Effector memory CD8-positive, alpha-beta T cell (primary cell): Measurements from ENCODE around the gene HNRNPF.

Experiments used
- ATAC-seq: fragments of 150-1000 bp; cut with Tn5 transposase; replicated peaks from 2 replicates; pipeline ENCODE4 v1.10.0; 2021; ENCODE audit warnings: mild to moderate bottlenecking, moderate library complexity
- DNase-seq, 3 experiments: peaks; one replicate each; pipeline ENCODE4 v3.0.0; 2021
- H3K27ac Mint-ChIP-seq, 2 donors: one replicate each; pipeline ENCODE4 v1.8.0; 2022; ENCODE audit warnings: mild to moderate bottlenecking in 2 of 2, mixed read lengths in 2 of 2, moderate library complexity in 2 of 2
- H3K27me3 Mint-ChIP-seq, 2 donors: one replicate each; pipeline ENCODE4 v1.8.0; 2022; ENCODE audit warnings: mixed read lengths in 2 of 2
- H3K36me3 Mint-ChIP-seq: one replicate; pipeline ENCODE4 v1.8.0; 2022; ENCODE audit warnings: mild to moderate bottlenecking, moderate library complexity, mixed read lengths; ENCODE audit not compliant: insufficient read depth
- H3K4me1 Mint-ChIP-seq, 2 donors: one replicate each; pipeline ENCODE4 v1.8.0; 2022; ENCODE audit warnings: low read depth in 2 of 2, mixed read lengths in 2 of 2
- H3K4me3 Mint-ChIP-seq, 2 donors: one replicate each; pipeline ENCODE4 v1.8.0; 2022; ENCODE audit warnings: mild to moderate bottlenecking in 2 of 2, mixed read lengths in 2 of 2, moderate library complexity in 2 of 2
- H3K9me3 Mint-ChIP-seq, 2 donors: one replicate each; pipeline ENCODE4 v1.8.0; 2022; ENCODE audit warnings: mixed read lengths in 2 of 2

The HNRNPF gene

DNA sequence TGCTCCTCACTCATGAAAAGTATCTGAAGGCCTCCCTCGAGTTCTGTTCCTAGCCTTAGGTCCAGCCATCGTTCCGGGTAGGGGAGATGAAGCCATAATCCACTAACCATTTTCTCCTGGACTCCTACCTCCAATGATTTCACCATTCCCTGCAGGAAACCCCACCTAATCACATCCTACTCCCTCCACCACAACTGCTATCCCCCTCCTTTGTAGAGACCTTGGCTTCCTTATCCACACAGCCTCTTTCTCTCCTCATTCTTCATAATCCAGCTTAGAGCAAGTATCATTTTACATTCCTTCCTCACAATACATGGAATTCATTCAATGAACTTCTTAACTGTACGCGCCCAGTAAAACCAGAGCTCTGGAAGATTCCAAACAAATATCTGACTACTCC lies 18.7 kb downstream of the HNRNPF start:
- H3K4me1 Mint-ChIP-seq = peaks cover 61 to 77% of the 10 kb centered on the region in 2 donors
- no peak for DNase-seq
- no peak for ATAC-seq
- no peaks in the 10 kb centered on the region for H3K27me3 Mint-ChIP-seq
- no peaks in the 10 kb centered on the region for H3K9me3 Mint-ChIP-seq
- H3K36me3 Mint-ChIP-seq = peaks cover 99% of the 10 kb centered on the region
- peak overlapping the region; percentile 35 to 87 for H3K27ac Mint-ChIP-seq
- H3K4me3 Mint-ChIP-seq = no peak overlapping the region

DNA sequence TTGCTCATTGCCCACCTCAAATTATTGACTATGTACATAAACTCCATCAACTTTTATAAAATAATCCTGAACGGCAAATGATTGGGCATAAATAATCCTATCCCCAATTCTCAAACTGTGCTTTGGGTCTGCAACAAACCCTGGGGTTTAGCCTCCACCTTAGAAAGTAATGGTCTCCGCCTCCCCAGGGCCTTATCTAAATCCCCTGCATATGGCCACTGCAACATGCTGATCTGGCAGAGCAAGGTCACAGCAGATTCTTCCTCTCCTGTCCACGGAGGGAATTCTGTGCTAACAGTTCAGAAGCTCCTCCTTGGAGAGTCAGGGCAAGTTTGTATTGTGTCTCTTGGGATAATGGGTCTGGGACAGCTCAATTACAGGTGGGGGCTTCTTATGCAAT lies 19.1 kb downstream of the HNRNPF start:
- no peak for ATAC-seq
- Mint-ChIP-seq H3K4me1 (peaks cover 58 to 73% of the 10 kb centered on the region in 2 donors), H3K27ac (peak overlapping the region; percentile 35 to 87), H3K36me3 (peaks cover 95% of the 10 kb centered on the region), H3K9me3 (no peaks in the 10 kb centered on the region), H3K27me3 (no peaks in the 10 kb centered on the region), H3K4me3 (no peak overlapping the region)
- DNase-seq = no peak

DNA sequence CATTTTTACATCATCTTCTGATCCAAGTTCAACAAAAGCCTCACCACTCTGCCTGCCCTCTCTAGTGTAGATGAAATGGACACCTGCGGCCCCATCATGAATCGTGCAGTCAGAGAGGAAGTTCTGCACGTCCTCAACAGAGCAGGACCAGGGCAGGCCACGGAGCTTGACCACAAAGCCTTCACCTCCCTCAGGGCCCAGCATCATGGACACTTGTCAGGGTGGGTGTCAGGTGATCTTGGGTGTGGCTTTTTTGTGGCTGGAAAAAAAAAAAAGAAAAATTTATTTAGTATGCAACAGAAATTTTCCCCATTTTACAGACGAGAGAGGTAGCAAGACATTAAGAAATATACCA lies 21.3 kb downstream of the HNRNPF start:
- Mint-ChIP-seq H3K36me3 (peaks cover 79% of the 10 kb centered on the region), H3K9me3 (no peaks in the 10 kb centered on the region), H3K4me1 (peaks cover 48 to 60% of the 10 kb centered on the region in 2 donors), H3K27ac (peak overlapping the region; percentile 87 to 90), H3K4me3 (peak overlapping the region in 1 of 2 donors; percentile 44), H3K27me3 (no peaks in the 10 kb centered on the region)
- DNase-seq (no peak), ATAC-seq (no peak)

DNA sequence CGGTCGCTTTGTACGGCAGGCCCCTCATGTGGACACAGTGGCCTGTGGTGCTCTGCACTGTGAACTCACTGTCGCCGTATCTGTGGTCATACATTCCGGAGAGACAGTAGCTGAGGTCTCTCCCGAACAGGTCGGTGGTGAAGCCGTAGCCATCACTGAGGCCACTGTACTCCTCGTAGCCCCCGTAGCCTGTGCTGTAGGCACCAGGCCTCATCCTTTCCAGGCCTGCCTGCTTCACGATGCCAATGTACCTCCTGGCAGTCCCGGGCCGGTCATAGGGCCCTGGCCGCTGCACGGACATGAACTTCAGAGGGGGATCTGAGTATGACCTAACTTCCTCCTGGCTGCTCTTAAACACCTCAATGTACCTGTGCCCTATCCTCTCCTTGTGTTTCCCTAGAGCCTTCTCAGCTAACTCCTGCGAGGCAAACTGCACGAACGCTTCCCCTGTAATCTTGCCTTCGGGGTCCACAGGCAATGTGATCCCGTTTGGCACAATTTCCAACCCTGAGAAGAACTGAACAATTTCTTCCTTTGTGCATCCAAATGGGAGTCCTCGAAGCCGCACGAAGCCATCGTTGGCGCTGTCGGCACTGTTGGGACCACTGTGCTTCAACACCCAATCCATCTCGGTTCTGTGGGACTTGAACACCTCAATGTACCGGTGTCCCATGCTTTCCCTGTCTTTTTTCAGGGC lies 21.9 kb downstream of the HNRNPF start:
- Mint-ChIP-seq H3K4me1 (peaks cover 44 to 54% of the 10 kb centered on the region in 2 donors), H3K27me3 (no peaks in the 10 kb centered on the region), H3K9me3 (no peaks in the 10 kb centered on the region), H3K36me3 (peaks cover 75% of the 10 kb centered on the region), H3K27ac (peak overlapping the region; percentile 87 to 90), H3K4me3 (no peak overlapping the region)
- ATAC-seq (no peak), DNase-seq (no peak)

DNA sequence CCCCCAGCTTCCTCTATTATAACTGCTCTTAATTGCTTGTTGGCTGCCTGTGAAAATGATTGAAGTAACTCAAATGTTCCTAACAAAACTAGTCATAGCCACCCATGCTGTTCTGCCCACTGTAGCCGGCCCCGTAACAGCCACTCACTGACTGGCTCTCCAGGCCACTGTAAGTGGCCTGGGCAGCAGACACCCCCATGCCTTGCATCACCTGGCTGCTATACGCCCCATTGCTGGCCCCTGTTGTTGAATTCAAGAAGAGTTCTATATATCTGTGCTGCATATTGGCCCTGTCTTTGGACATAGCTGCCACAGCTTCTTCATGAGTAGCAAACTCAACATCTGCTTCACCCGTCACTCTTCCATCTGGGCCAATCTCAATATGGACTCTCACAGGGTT lies 22.4 kb downstream of the HNRNPF start:
- ATAC-seq (no peak), DNase-seq (no peak)
- no peaks in the 10 kb centered on the region for H3K27me3 Mint-ChIP-seq
- no peak overlapping the region for H3K4me3 Mint-ChIP-seq
- H3K4me1 Mint-ChIP-seq = peaks cover 41 to 51% of the 10 kb centered on the region in 2 donors
- H3K27ac Mint-ChIP-seq = peak overlapping the region; percentile 87 to 90
- H3K9me3 Mint-ChIP-seq = no peaks in the 10 kb centered on the region
- H3K36me3 Mint-ChIP-seq = peaks cover 72% of the 10 kb centered on the region

DNA sequence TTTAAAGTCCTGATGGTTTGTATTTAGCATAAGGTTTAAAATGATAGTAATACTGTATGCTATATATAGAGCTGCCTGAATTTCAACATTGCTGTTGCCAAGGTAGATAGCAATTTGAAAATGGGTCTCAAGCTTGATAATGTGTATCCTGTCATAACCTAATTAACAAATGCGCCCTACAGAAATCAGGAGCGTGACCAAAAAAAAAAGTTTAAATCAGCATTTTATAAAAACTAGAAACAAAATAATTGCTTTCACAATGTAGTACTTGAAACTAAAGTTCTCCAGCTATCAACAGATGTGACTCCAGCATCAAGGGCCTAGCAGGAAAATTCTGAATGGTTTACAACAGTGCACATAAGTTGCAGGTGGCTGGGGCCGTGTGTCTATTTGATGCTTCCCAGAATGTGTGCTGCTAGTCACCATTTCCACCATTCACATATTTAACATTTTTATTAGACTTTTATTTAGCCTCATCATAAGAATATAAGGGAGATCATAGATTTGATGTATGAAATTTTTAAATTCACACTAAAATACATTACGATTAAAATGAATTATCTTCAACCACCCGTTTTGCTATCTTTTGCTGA lies 23.5 kb downstream of the HNRNPF start:
- ATAC-seq = no peak
- Mint-ChIP-seq H3K4me3 (no peak overlapping the region), H3K27me3 (no peaks in the 10 kb centered on the region), H3K4me1 (peaks cover 34 to 42% of the 10 kb centered on the region in 2 donors), H3K9me3 (no peaks in the 10 kb centered on the region), H3K36me3 (peaks cover 65% of the 10 kb centered on the region), H3K27ac (peak overlapping the region in 1 of 2 donors; percentile 87)
- DNase-seq = no peak

DNA sequence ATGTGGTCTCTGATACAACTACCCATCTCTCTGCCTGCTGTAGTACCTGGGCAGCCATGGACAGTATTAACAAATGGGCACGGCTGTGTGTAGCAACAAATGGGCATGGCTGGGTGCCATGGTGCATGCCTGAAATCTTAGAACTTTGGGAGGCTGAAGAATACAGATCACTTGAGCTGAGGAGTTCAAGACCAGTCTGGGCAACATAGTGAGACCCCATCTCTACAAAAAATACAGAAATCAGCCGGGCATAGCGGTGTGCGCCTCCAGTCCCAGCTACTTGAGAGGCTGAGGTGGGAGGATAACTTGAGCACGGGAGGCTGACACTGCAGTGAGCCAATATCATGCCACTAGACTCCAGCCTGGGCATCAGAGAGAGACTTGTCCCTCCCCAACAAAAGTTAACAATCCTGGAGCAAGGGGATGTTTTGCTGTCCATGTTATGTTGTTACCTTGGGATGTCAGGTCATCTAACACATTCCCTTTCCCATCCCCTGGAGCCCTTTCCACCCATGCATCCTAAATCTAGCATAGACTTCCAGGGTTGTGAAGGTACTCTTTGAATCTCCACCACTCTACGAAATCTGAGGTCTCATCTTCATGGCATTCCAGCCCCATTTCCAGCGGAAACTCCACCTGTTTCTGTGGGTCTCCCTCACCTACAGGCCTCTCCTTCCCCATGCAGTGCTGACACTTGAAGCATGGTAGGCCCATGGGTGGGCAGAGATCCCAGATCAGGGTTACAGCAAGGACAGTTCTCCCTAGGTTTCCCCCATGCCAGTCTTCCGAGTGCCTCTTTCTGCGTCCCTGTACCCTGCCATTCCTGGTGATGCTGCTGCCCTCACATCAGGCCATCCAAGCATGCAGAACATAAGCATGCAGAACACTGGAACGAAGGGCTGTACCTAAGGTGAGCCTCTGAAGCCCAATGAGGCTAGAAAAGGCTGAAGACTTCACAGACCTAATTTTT lies 24.4 kb downstream of the HNRNPF start:
- H3K4me3 Mint-ChIP-seq = no peak overlapping the region
- H3K4me1 Mint-ChIP-seq = peaks cover 25 to 32% of the 10 kb centered on the region in 2 donors
- H3K9me3 Mint-ChIP-seq = no peaks in the 10 kb centered on the region
- ATAC-seq (no peak), DNase-seq (no peak)
- H3K27me3 Mint-ChIP-seq = no peaks in the 10 kb centered on the region
- H3K36me3 Mint-ChIP-seq = peaks cover 56% of the 10 kb centered on the region
- peak overlapping the region; percentile 58 to 65 for H3K27ac Mint-ChIP-seq

DNA sequence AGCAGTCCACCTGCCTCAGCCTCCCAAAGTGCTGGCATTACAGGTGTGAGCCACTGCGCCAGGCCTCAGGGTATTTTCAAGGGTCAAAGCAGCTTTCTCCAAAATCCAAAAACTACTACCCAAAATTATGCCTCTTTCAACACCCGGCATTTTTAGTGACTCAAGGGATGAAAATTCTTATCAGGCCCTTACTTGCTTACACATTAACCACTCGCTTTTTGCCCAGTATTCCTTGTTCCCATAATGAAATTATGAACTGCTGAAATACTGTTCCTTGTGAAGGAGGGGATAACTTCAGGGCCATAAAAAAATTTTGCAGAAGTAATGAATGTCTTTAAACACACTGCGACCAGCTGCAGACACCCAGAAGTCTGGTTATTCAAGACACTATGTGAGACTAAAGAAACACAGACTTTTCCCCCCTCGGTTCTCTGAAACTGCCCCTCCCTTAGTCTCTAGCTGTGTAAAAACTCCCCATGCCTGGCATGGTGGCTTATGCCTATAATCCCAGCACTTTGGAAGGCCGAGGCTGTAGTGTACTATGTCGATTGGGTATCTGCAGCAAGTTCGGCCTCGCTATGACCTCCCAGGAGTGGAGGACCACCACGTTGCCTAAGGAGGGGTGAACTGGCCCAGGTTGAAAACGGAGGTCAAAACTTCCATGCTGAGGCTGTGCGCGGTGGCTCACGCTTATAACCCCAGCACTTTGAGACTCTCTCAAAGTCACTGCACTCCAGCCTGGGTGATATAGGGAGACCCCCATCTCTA lies 25.6 kb downstream of the HNRNPF start:
- no peak for DNase-seq

DNA sequence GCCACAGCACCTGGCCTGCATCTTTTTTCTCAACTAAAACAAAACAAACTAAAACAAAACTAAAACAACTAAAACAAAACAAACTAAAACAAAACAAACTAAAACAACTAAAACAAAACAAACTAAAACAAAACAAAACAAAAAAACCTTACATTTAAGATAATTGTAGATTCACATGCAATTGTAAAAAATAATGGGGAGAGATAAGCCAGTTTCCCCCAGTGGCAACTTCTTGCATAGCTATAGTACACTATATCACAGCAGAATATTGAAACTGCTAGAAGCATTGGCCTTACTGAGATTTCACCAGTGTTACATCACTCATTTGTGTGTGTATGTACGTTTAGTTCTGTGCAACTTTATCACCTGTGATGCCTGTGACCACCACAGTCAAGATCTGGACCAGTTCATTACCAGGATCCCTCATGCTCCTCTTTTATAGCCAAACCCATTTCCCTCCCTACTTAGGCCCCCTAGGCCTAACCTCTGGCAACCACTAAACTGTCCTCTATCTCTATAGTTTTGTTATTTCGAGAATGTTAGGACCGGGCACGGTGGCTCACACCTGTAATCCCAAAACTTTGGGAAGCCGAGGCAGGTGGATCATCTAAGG lies 28.3 kb downstream of the HNRNPF start:
- ATAC-seq = peak; percentile 35
- no peak for DNase-seq
- Mint-ChIP-seq H3K9me3 (no peaks in the 10 kb centered on the region), H3K36me3 (peaks cover 18% of the 10 kb centered on the region), H3K4me3 (no peak overlapping the region), H3K27me3 (no peaks in the 10 kb centered on the region), H3K27ac (peak overlapping the region in 1 of 2 donors; percentile 23), H3K4me1 (peaks cover 3 to 5% of the 10 kb centered on the region in 2 donors)

More for the DNA sequence above, 25.6 kb downstream of the HNRNPF start:
- H3K4me3 Mint-ChIP-seq = no peak overlapping the region
- peaks cover 19 to 23% of the 10 kb centered on the region in 2 donors for H3K4me1 Mint-ChIP-seq
- H3K27ac Mint-ChIP-seq = peak overlapping the region; percentile 58 to 65
- no peak for ATAC-seq
- no peaks in the 10 kb centered on the region for H3K27me3 Mint-ChIP-seq
- peaks cover 44% of the 10 kb centered on the region for H3K36me3 Mint-ChIP-seq
- H3K9me3 Mint-ChIP-seq = no peaks in the 10 kb centered on the region

DNA sequence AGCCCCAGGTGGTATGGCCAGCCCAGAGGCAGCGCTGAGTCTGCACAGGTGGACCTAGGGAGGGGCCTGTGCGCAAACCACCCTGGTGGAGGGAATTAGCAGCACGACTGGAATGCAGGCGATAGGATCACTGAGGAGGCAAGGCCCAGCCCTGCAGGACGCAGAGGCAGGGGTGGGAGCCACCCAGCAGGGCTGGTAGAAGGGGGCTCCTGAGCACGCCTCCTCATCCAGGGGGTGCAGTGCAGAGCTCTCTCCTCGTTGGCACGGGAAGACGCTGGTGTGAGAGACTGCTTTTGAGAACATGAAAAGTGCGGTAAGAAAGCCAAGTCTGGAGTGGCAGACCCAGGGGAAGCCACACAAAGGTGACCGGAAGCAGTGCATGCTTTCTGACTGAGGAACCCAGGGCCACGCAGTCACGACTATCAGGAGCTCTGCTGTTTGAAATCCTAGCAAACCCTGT lies 31.5 kb downstream of the HNRNPF start:
- H3K9me3 Mint-ChIP-seq = no peaks in the 10 kb centered on the region
- DNase-seq (no peak), ATAC-seq (no peak)
- no peak overlapping the region for H3K4me3 Mint-ChIP-seq
- no peaks in the 10 kb centered on the region for H3K27me3 Mint-ChIP-seq
- peaks cover 10% of the 10 kb centered on the region for H3K36me3 Mint-ChIP-seq
- no peak overlapping the region for H3K27ac Mint-ChIP-seq
- peaks cover 12 to 13% of the 10 kb centered on the region in 2 donors for H3K4me1 Mint-ChIP-seq

DNA sequence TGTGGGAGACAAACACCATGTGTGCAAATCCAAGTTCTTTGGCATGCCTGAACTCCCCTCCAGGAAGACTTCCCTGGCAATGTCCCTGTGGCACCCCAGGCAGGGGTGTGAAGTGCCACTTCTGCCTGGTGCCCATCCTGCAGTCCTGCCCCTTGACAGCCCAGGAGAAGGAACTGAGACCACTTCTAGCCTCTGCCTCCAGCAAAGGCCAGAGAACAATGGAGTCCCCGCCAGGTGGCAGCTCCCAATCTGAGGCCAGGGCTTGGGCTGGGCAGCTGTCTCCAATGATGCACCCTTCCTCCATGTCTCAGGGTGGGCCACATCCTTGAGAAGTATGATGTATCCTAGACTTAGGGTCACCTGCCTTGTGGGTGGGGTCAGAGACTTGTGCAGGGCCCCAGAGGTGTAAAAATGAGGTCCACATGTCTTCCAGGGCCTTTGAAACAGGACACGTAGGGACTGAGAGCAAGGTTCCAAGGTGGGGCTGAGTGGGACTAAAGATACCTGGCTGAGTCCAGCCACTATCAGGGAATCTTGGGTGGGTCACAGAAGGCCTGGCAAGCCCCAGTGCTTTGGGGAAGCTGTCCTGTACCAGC lies 32.1 kb downstream of the HNRNPF start:
- no peaks in the 10 kb centered on the region for H3K27me3 Mint-ChIP-seq
- no peak for DNase-seq
- no peak overlapping the region for H3K4me3 Mint-ChIP-seq

DNA sequence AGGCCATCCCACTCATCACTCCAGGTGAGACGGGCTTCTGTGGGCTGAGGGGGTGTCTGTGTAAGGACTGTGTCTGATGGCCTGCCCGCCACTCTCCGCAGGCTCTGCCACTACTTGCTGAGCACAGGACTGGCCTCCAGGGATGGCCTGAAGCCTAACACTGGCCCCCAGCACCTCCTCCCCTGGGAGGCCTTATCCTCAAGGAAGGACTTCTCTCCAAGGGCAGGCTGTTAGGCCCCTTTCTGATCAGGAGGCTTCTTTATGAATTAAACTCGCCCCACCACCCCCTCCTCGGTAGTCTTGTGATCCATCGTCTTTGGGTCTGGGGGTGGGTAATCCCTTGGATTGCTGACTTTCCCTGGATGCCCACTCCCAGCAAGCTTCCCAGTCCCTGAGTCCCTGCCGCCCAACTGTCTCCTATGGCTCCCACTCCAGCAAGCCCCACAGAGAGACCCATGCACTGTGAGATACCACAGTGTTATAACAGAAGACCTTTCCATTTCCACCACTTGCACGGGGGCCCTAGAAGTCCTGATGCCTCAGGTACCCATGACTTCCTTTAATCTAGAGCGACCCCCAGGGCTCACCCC lies 32.8 kb downstream of the HNRNPF start:
- H3K4me1 Mint-ChIP-seq = peaks cover 12 to 13% of the 10 kb centered on the region in 2 donors
- no peaks in the 10 kb centered on the region for H3K27me3 Mint-ChIP-seq
- DNase-seq (no peak), ATAC-seq (no peak)
- peaks cover 6% of the 10 kb centered on the region for H3K36me3 Mint-ChIP-seq
- no peak overlapping the region for H3K27ac Mint-ChIP-seq
- no peaks in the 10 kb centered on the region for H3K9me3 Mint-ChIP-seq
- H3K4me3 Mint-ChIP-seq = no peak overlapping the region

More for the DNA sequence above, 32.1 kb downstream of the HNRNPF start:
- H3K27ac Mint-ChIP-seq = no peak overlapping the region
- no peaks in the 10 kb centered on the region for H3K9me3 Mint-ChIP-seq
- H3K36me3 Mint-ChIP-seq = peaks cover 7% of the 10 kb centered on the region
- H3K4me1 Mint-ChIP-seq = peaks cover 12 to 13% of the 10 kb centered on the region in 2 donors
- ATAC-seq = no peak
